Daoy (cell line): ENCODE results near the gene NMNAT2. TPM values are rescaled to one million over a fixed set of nuclear protein-coding genes. Genes with fewer than 3 reads are reported as not detected.
"Not testable (repeated sequence)": the region's sequence is repeated elsewhere in the genome, so short reads cannot be mapped to it uniquely, and the experiment has no call there.

ENCODE experiments used
- DNase-seq: peaks from one replicate; pipeline ENCODE4 v3.0.0-alpha.2; 2015; ENCODE audit warnings: low read depth
- total RNA-seq: library from RNA; depleted of rRNA; stranded (reverse); fragments of >200 nt; shearing (Covaris generic); gene quantifications from 2 replicates; pipeline ENCODE4 v1.2.3, GENCODE V29; 2014

Gene NMNAT2
- total RNA-seq, 1 experiment from 2014 or later, result 3.0 TPM

GRCh38 chr1:183288583-183288982 lies 129.6 kb downstream of the NMNAT2 start:
- no peak for DNase-seq

- DNase-seq, result no peak
Observed at GRCh38 chr1:183287191-183287675, 130.9 kb downstream of the NMNAT2 start.

- no peak for DNase-seq
Observed at GRCh38 chr1:183285746-183286145, 132.4 kb downstream of the NMNAT2 start.

DNA sequence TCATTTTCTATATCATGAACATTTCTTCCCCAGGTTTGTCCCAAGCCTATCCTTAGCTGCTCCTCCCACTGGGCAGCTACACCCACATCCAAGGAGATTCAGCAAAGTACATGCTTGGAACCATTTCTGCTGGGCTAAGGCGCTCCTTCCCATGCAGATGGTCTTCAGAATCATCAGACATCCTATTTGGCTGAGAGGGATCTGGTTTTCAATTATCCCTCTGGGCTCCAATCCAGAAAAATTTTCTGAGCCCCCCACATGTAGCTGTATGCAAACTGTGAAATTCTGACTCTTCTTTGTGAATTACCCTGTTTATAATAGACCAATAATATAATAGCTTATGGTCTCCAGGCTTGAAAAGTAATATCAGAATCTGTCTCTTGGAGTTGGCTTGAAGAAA lies 132.9 kb downstream of the NMNAT2 start:
- DNase-seq, result no peak

GRCh38 chr1:183284086-183284485 lies 134.1 kb downstream of the NMNAT2 start:
- DNase-seq, result no peak

GRCh38 chr1:183283286-183283685 lies 134.9 kb downstream of the NMNAT2 start:
- DNase-seq, result no peak

DNA sequence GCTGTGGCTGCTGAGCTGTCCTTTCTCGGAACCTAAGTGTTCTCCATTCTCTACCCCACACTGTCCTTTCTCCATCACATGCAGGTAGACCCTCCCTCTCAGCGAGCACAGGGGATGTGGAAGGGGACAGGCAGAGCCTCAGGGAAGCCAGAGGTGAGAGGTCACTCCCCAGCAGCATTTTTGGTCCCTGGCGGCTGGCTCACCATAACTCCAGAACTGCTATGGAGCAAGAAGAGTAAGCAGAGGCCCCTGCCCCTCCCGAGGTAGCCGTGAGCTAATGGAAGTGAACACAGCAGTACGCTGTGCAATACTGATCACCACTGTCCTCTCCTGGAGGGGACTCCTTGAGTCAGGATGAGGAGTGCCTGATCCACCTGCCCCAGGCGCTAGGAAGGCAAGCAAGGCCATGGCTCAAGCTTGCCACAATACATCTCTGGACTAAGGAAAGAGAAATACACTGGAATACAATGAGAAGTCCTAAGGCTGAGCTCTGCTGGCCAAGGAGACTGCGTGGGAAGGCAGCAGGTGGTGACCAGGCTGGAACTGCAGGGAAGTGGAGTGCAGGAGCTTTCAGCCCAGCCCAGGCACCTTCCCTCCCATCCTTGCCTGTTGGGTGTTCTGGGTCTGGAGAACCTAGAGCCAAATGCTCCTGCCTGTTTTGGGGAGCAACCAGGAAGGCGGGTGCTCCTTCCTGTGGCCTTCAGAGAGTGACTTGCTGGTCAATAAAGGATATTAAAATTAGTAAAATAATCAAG lies 135.9 kb downstream of the NMNAT2 start:
- DNase-seq, result no peak

GRCh38 chr1:183281553-183282091 lies 136.6 kb downstream of the NMNAT2 start:
- peak; percentile 89 for DNase-seq

- peak; percentile 40 for DNase-seq
Observed at GRCh38 chr1:183281039-183281438, 137.1 kb downstream of the NMNAT2 start.

GRCh38 chr1:183279835-183280234 lies 138.3 kb downstream of the NMNAT2 start:
- peak; percentile 87 for DNase-seq

GRCh38 chr1:183278739-183279591 lies 139.2 kb downstream of the NMNAT2 start:
- DNase-seq, result peak; percentile 86

- peak; percentile 70 for DNase-seq
Observed at GRCh38 chr1:183277821-183278738, 140.1 kb downstream of the NMNAT2 start.

DNA sequence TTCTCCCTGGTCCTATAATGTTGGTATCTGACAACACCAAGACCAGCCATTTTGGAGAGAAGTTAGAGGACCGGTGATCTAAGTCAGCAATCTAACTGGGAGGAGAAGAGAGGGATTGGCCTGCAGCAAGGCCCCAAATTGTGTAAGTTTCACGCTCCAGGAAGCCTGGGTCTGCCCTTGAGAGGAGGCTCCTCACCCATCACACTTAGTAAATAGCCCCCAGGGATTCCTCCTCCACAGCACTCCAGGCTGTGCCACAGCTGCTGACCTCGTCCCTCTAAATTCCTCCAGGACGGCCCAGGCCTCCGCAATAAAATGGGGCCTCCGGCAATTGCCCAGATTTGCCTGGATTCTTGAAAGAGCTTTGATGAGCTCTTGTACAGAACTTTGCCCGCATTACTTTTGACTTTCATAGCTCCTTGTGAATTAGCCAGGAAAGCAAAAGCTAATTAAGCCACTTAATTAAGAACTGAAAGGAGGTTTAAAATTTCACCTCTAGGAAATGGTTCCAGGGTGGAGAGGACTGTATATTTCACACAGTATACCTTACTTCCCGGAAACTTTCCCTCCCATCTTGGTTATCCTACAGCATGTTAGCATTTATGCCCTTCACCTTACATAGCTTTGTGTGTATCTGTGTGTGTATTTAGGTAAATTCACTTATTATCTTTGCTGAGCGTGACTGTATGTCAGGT lies 141.6 kb downstream of the NMNAT2 start:
- DNase-seq, result no peak

- no peak for DNase-seq
Observed at GRCh38 chr1:183275322-183275721, 142.9 kb downstream of the NMNAT2 start.

DNA sequence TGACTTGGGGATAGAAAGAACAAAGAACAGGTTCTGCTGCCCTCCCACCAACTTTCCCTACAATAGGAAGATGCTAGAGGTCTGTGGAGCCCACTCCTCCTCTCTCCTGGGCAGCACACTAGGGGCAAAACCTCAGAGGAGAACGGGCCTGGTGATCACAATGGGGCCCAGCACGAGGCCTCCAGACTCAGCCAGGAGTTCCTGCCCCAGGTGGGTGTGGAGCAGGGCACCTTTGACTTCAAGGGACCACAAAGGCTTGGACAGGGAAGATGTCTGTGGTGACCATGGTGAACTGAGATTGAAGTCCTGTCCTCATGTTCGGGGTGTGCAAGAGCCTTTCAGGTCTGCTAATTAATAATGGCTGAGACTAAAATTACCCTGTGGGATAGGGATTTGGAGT lies 143.3 kb downstream of the NMNAT2 start:
- DNase-seq, result no peak

DNA sequence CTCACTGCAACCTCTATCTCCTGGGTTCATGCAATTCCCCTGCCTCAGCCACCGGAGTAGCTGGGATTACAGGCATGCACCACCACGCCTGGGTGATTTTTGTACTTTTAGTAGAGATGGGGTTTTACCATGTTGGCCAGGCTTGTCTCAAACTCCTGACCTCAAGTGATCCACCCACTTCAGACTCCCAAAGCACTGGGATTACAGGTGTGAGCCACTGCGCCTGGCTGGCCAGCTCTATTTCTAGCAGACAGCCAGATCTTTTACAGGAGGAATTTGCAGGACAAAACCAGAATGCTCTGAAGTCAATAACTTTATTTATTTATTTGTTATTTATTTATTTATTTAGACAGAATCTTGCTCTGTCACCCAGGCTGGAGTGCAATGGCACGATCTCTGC lies 144.2 kb downstream of the NMNAT2 start:
- DNase-seq, result not testable (repeated sequence)

GRCh38 chr1:183273300-183273699 lies 144.9 kb downstream of the NMNAT2 start:
- DNase-seq, result peak; percentile 46

GRCh38 chr1:183272390-183272848 lies 145.8 kb downstream of the NMNAT2 start:
- DNase-seq, result peak; percentile 79

- DNase-seq, result peak; percentile 87
Observed at GRCh38 chr1:183270541-183271141, 147.5 kb downstream of the NMNAT2 start.
